ENCODE data around the gene BRME1. TPM values are rescaled to one million over a fixed set of nuclear protein-coding genes. Genes with fewer than 3 reads are reported as not detected.

Gene BRME1
- total RNA-seq, 1 experiment from 2014 or later: 13.9 TPM

DNA sequence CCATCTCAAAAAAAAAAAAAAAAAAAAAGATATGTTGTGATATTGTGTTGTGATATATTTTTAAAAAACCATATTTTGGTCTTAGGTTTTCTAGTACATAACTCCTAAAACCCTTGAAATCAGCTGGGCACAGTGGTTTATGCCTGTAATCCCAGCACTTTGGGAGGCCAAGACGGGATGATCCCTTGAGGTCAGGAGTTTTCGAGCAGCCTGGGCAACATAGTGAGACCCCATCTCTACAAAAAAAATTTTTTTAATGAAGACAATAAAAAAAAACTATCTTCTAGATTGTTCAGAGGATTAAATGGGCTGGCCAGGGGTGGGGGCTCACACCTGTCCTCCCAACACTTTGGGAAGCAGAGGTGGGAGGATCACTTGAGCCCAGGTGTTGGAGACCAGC, 45.1 kb upstream of the BRME1 start:
- DNase-seq: no peak
- intact Hi-C loops (cut with micrococcal nuclease; ENCODE audit: unreplicated experiment): no loop called here
- no peaks in the 10 kb centered on the region for H3K36me3 ChIP-seq (ENCODE audit: low read depth)
- no peak overlapping the region for H3K4me3 ChIP-seq
- peaks cover 8% of the 10 kb centered on the region for H4K20me1 ChIP-seq (ENCODE audit: insufficient read depth)
- peaks cover 6% of the 10 kb centered on the region for H3K4me1 ChIP-seq (replicated peaks; ENCODE audit: insufficient read depth)
- ChIA-PET CTCF (no interaction called here), POLR2A (ENCODE audit: unreplicated experiment) (no interaction called here)
- TF ChIP-seq, protein P1, sequence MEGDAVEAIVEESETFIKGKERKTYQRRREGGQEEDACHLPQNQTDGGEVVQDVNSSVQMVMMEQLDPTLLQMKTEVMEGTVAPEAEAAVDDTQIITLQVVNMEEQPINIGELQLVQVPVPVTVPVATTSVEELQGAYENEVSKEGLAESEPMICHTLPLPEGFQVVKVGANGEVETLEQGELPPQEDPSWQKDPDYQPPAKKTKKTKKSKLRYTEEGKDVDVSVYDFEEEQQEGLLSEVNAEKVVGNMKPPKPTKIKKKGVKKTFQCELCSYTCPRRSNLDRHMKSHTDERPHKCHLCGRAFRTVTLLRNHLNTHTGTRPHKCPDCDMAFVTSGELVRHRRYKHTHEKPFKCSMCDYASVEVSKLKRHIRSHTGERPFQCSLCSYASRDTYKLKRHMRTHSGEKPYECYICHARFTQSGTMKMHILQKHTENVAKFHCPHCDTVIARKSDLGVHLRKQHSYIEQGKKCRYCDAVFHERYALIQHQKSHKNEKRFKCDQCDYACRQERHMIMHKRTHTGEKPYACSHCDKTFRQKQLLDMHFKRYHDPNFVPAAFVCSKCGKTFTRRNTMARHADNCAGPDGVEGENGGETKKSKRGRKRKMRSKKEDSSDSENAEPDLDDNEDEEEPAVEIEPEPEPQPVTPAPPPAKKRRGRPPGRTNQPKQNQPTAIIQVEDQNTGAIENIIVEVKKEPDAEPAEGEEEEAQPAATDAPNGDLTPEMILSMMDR (conservative IDR thresholded peaks at IDR 0.05): no peak
- TF ChIP-seq EZH2 (IDR thresholded peaks at IDR 0.05; ENCODE audit: low read depth): no peak
- H3K27me3 ChIP-seq (ENCODE audit: insufficient read depth, low read depth): no peaks in the 10 kb centered on the region
- H3K27ac ChIP-seq: no peak overlapping the region
- H3K4me2 ChIP-seq: no peak overlapping the region
- no peaks in the 10 kb centered on the region for H3F3A ChIP-seq (ENCODE audit: insufficient read depth, low read depth)
- BruUV-seq (replicated peaks): no TSS peak
- no peaks in the 10 kb centered on the region for H3K9me2 ChIP-seq (ENCODE audit: insufficient read depth)
- no peak overlapping the region for H2AFZ ChIP-seq
- H3K9me3 ChIP-seq (ENCODE audit: insufficient read depth, low read depth): no peaks in the 10 kb centered on the region
- peaks cover 18% of the 10 kb centered on the region for H3K79me2 ChIP-seq (ENCODE audit: low read depth)

DNA sequence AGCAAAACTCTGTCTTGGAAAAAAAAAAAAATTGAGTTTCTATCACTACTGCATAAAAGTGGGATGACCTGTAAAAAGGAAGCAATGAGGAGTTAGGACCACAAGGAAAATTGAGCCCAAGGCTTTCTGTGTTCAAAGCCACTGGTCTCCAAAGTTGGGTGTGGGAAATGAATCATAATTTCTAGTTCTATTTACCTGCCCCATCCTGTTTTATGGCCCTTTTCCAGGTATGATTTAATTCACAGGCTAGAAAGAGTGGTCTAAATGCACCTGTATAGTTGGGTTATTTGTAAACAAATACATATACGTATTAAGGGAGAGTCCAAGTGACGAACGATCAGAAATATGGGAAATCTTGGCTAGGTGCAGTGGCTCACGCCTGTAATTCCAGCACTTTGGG, 40.5 kb upstream of the BRME1 start:
- no peak for DNase-seq
- Histone ChIP-seq H3K27ac (no peak overlapping the region), H3K27me3 (ENCODE audit: insufficient read depth, low read depth) (no peaks in the 10 kb centered on the region), H3K9me2 (ENCODE audit: insufficient read depth) (no peaks in the 10 kb centered on the region), H2AFZ (no peak overlapping the region), H3K79me2 (ENCODE audit: low read depth) (no peaks in the 10 kb centered on the region), H3K4me3 (no peak overlapping the region), H3F3A (ENCODE audit: insufficient read depth, low read depth) (no peaks in the 10 kb centered on the region), H3K9me3 (ENCODE audit: insufficient read depth, low read depth) (no peaks in the 10 kb centered on the region), H3K36me3 (ENCODE audit: low read depth) (no peaks in the 10 kb centered on the region), H3K4me2 (no peak overlapping the region), H4K20me1 (ENCODE audit: insufficient read depth) (no peaks in the 10 kb centered on the region), H3K4me1 (replicated peaks; ENCODE audit: insufficient read depth) (no peaks in the 10 kb centered on the region)
- no peak for TF ChIP-seq EZH2 (IDR thresholded peaks at IDR 0.05; ENCODE audit: low read depth)
- TF ChIP-seq, protein P1 (conservative IDR thresholded peaks at IDR 0.05): no peak
- POLR2A ChIA-PET (ENCODE audit: unreplicated experiment): no interaction called here
- BruUV-seq (replicated peaks): no TSS peak
- intact Hi-C loops (cut with micrococcal nuclease; ENCODE audit: unreplicated experiment): no loop called here
- CTCF ChIA-PET: no interaction called here

DNA sequence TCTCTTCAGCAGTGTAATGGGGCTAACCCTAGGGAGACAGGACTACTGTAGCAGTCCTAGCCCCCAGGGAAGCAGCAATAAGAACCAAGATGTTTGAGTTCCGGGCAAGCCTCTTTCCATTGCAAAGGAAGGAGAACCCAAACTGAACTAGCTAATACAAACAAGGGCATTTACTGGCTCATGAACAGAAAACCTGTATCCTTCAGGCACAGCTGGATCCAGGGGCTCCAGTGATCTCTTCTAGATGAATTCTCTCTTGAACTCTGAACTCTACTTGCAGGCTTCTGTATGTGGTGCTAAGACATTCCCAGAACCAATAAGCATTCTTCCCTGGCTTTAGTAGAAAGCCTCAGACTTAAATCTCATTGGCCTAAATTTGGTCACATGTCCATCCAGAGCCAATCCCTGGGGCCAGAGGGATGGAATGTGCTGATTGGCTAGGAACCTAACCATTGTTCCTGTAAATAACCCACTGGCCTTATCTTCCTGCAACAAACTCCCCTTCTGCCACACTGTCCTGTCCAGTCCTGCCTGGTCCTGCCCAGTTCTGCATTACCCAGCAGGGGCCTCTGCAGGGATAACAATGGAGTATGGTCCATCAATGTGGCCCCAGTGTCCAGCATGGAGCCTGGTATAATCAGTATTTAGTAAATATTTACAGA, 36.2 kb upstream of the BRME1 start:
- H3F3A ChIP-seq (ENCODE audit: insufficient read depth, low read depth): 0 out of 2 replicates have a peak, but pooled peaks cover 6% of the 10 kb centered on the region
- intact Hi-C loops (cut with micrococcal nuclease; ENCODE audit: unreplicated experiment): no loop called here
- no TSS peak for BruUV-seq (replicated peaks)
- H3K27ac ChIP-seq: no peak overlapping the region
- H4K20me1 ChIP-seq (ENCODE audit: insufficient read depth): no peaks in the 10 kb centered on the region
- H3K27me3 ChIP-seq (ENCODE audit: insufficient read depth, low read depth): no peaks in the 10 kb centered on the region
- H3K9me3 ChIP-seq (ENCODE audit: insufficient read depth, low read depth): no peaks in the 10 kb centered on the region
- DNase-seq: no peak
- H3K36me3 ChIP-seq (ENCODE audit: low read depth): no peaks in the 10 kb centered on the region
- H3K4me1 ChIP-seq (replicated peaks; ENCODE audit: insufficient read depth): no peaks in the 10 kb centered on the region
- H2AFZ ChIP-seq: no peak overlapping the region
- TF ChIP-seq, protein P1 (conservative IDR thresholded peaks at IDR 0.05): no peak
- TF ChIP-seq EZH2 (IDR thresholded peaks at IDR 0.05; ENCODE audit: low read depth): no peak
- no peaks in the 10 kb centered on the region for H3K9me2 ChIP-seq (ENCODE audit: insufficient read depth)
- ChIA-PET POLR2A (ENCODE audit: unreplicated experiment) (no interaction called here), CTCF (no interaction called here)
- no peaks in the 10 kb centered on the region for H3K79me2 ChIP-seq (ENCODE audit: low read depth)
- no peak overlapping the region for H3K4me2 ChIP-seq
- H3K4me3 ChIP-seq: no peak overlapping the region
